Measurements from ENCODE around the gene FSTL4.

FSTL4 gene

GRCh38 chr5:133238426-133239205, 373.7 kb downstream of the FSTL4 start:
- H3K4me2 ChIP-seq (ENCODE audit: low read length): no peak overlapping the region
- H3K4me1 ChIP-seq (ENCODE audit: insufficient read depth, low read length, severe bottlenecking): no peaks in the 10 kb centered on the region
- no peaks in the 10 kb centered on the region for H3F3A ChIP-seq (ENCODE audit: insufficient read depth, low read length)
- no peak overlapping the region for H3K9ac ChIP-seq (ENCODE audit: low read length)
- H2AFZ ChIP-seq (ENCODE audit: low read length): no peak overlapping the region
- no peak overlapping the region for H3K4me3 ChIP-seq (ENCODE audit: low read depth, low read length, poor library complexity, severe bottlenecking)
- H3K9me3 ChIP-seq (ENCODE audit: low read length): no peaks in the 10 kb centered on the region
- H3K36me3 ChIP-seq (ENCODE audit: insufficient read depth, low read length): no peaks in the 10 kb centered on the region
- no peaks in the 10 kb centered on the region for H4K20me1 ChIP-seq (ENCODE audit: insufficient read depth, low read length)
- no peak overlapping the region for H3K27ac ChIP-seq (ENCODE audit: low read depth, low read length, poor library complexity, severe bottlenecking)
- no peak for TF ChIP-seq EZH2 (IDR thresholded peaks at IDR 0.05; ENCODE audit: borderline replicate concordance, low read length)
- TF ChIP-seq CTCF (IDR thresholded peaks at IDR 0.05; ENCODE audit: low read length): no peak
- no peaks in the 10 kb centered on the region for H3K9me2 ChIP-seq (ENCODE audit: low read depth, low read length)
- H3K79me2 ChIP-seq (ENCODE audit: insufficient read depth, low read length): no peaks in the 10 kb centered on the region
- H3K27me3 ChIP-seq (ENCODE audit: insufficient read depth, low read length): 0 out of 2 replicates have a peak, but pooled peaks cover 4% of the 10 kb centered on the region

GRCh38 chr5:133236976-133237375, 375.4 kb downstream of the FSTL4 start:
- TF ChIP-seq EZH2 (IDR thresholded peaks at IDR 0.05; ENCODE audit: borderline replicate concordance, low read length): no peak
- TF ChIP-seq CTCF (IDR thresholded peaks at IDR 0.05; ENCODE audit: low read length): no peak
- Histone ChIP-seq H3K36me3 (ENCODE audit: insufficient read depth, low read length) (no peaks in the 10 kb centered on the region), H3F3A (ENCODE audit: insufficient read depth, low read length) (no peaks in the 10 kb centered on the region), H3K4me1 (ENCODE audit: insufficient read depth, low read length, severe bottlenecking) (no peaks in the 10 kb centered on the region), H3K4me3 (ENCODE audit: low read depth, low read length, poor library complexity, severe bottlenecking) (no peak overlapping the region), H3K27me3 (ENCODE audit: insufficient read depth, low read length) (peaks cover 8% of the 10 kb centered on the region; the same call in 1 of the 2 replicates), H3K9ac (ENCODE audit: low read length) (no peak overlapping the region), H3K9me3 (ENCODE audit: low read length) (no peaks in the 10 kb centered on the region), H2AFZ (ENCODE audit: low read length) (no peak overlapping the region), H3K4me2 (ENCODE audit: low read length) (no peak overlapping the region), H3K9me2 (ENCODE audit: low read depth, low read length) (no peaks in the 10 kb centered on the region), H3K27ac (ENCODE audit: low read depth, low read length, poor library complexity, severe bottlenecking) (no peak overlapping the region), H4K20me1 (ENCODE audit: insufficient read depth, low read length) (no peaks in the 10 kb centered on the region), H3K79me2 (ENCODE audit: insufficient read depth, low read length) (no peaks in the 10 kb centered on the region)

- no peaks in the 10 kb centered on the region for H3K9me3 ChIP-seq (ENCODE audit: low read length)
- no peak overlapping the region for H3K4me3 ChIP-seq (ENCODE audit: low read depth, low read length, poor library complexity, severe bottlenecking)
- H3K4me2 ChIP-seq (ENCODE audit: low read length): no peak overlapping the region
- no peaks in the 10 kb centered on the region for H3F3A ChIP-seq (ENCODE audit: insufficient read depth, low read length)
- no peak overlapping the region for H3K27ac ChIP-seq (ENCODE audit: low read depth, low read length, poor library complexity, severe bottlenecking)
- TF ChIP-seq EZH2 (IDR thresholded peaks at IDR 0.05; ENCODE audit: borderline replicate concordance, low read length) (no peak), CTCF (IDR thresholded peaks at IDR 0.05; ENCODE audit: low read length) (no peak)
- H4K20me1 ChIP-seq (ENCODE audit: insufficient read depth, low read length): no peaks in the 10 kb centered on the region
- no peaks in the 10 kb centered on the region for H3K79me2 ChIP-seq (ENCODE audit: insufficient read depth, low read length)
- H3K27me3 ChIP-seq (ENCODE audit: insufficient read depth, low read length): peaks cover 8% of the 10 kb centered on the region; the same call in 1 of the 2 replicates
- H3K9me2 ChIP-seq (ENCODE audit: low read depth, low read length): no peaks in the 10 kb centered on the region
- H2AFZ ChIP-seq (ENCODE audit: low read length): no peak overlapping the region
- no peaks in the 10 kb centered on the region for H3K4me1 ChIP-seq (ENCODE audit: insufficient read depth, low read length, severe bottlenecking)
- no peaks in the 10 kb centered on the region for H3K36me3 ChIP-seq (ENCODE audit: insufficient read depth, low read length)
- no peak overlapping the region for H3K9ac ChIP-seq (ENCODE audit: low read length)
Measured at GRCh38 chr5:133236541-133236951, 375.8 kb downstream of the FSTL4 start.
